Measurements from ENCODE around the gene PLAC8L1. TPM values are rescaled to one million over a fixed set of nuclear protein-coding genes. Genes with fewer than 3 reads are reported as not detected.

Gene PLAC8L1
- total RNA-seq, 1 donor from 2014 or later = 4.2 TPM

DNA sequence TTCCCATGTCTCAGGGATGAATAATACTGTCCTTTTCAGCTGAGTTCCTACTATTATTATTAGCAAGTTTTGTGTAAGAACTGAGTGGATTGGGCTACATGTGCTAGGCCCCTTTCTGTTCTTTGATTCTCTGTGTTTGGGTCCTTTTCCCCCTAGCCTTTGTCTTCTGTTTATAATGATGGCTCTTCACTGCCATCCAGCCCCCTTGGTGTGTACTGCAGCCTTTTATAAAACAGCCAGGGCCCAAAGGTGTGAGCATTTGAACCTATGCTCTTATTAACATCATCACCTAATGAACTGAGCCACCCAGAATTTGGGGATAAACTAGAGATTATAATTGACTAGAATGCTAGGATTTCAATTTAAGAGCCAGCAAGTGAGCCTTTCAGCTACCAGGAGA, 52.6 kb downstream of the PLAC8L1 start:
- Mint-ChIP-seq H3K4me3 (no peak overlapping the region), H3K9me3 (no peaks in the 10 kb centered on the region), H3K27ac (no peak overlapping the region), H3K27me3 (ENCODE audit: low read depth) (peaks cover 5% of the 10 kb centered on the region), H3K4me1 (peaks cover 2% of the 10 kb centered on the region), H3K36me3 (no peaks in the 10 kb centered on the region)
- DNase-seq (ENCODE audit: low spot score in 2 of 2, unreplicated experiment in 2 of 2) = no peak
- no peak for TF ChIP-seq CTCF (IDR thresholded peaks at IDR 0.05; ENCODE audit: unreplicated experiment)

GRCh38 chr5:146051678-146052077, 53.7 kb downstream of the PLAC8L1 start:
- DNase-seq (ENCODE audit: low spot score in 2 of 2, unreplicated experiment in 2 of 2) = no peak
- Mint-ChIP-seq H3K9me3 (no peaks in the 10 kb centered on the region), H3K27ac (no peak overlapping the region)

DNA sequence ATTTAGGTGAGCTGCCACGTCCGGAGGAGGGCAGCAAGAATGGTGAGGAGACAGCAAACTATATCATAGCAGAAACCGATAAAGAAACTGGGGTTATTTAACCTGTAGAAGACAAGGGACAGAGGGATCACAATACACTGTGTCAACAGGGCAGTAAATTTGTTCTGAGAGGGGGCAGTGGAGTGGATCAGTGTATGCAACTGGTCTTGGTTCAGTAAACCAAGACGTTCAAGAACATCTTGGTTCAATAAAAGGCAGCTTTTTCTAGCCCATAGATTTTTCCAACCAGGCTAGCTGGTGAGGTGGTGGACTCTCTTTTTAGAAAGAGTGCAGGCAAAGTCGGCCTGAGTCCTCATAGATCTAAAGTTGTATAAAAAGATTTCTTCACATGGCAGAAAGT, 55.3 kb downstream of the PLAC8L1 start:
- Mint-ChIP-seq H3K4me1 (peaks cover 2% of the 10 kb centered on the region), H3K27ac (no peak overlapping the region), H3K36me3 (no peaks in the 10 kb centered on the region), H3K9me3 (peaks cover 6% of the 10 kb centered on the region), H3K4me3 (no peak overlapping the region), H3K27me3 (ENCODE audit: low read depth) (peaks cover 2% of the 10 kb centered on the region)
- no peak for DNase-seq (ENCODE audit: low spot score in 2 of 2, unreplicated experiment in 2 of 2)
- TF ChIP-seq CTCF (IDR thresholded peaks at IDR 0.05; ENCODE audit: unreplicated experiment) = no peak

More at GRCh38 chr5:146051678-146052077, 53.7 kb downstream of the PLAC8L1 start:
- no peak for TF ChIP-seq CTCF (IDR thresholded peaks at IDR 0.05; ENCODE audit: unreplicated experiment)
- H3K4me3 Mint-ChIP-seq = no peak overlapping the region
- H3K27me3 Mint-ChIP-seq (ENCODE audit: low read depth) = peaks cover 2% of the 10 kb centered on the region
- no peaks in the 10 kb centered on the region for H3K36me3 Mint-ChIP-seq
- peaks cover 2% of the 10 kb centered on the region for H3K4me1 Mint-ChIP-seq

DNA sequence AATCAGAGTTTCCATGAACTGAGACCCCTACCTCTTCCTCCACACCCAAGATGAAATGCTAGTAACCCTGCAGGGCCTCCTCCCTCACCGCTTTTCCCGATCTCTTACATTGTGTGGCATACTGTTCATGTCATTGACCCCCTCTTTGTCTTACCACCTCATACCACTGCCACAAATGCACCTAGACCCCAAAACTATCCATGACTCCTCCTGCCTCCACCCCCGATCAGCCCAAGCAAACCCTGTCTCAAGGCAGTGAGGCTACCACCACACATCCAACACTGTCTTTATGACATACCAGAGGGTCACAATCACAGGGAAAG, 55.7 kb downstream of the PLAC8L1 start:
- Mint-ChIP-seq H3K4me3 (no peak overlapping the region), H3K9me3 (peaks cover 6% of the 10 kb centered on the region), H3K27me3 (ENCODE audit: low read depth) (peaks cover 2% of the 10 kb centered on the region), H3K27ac (no peak overlapping the region), H3K36me3 (no peaks in the 10 kb centered on the region), H3K4me1 (peaks cover 2% of the 10 kb centered on the region)
- DNase-seq (ENCODE audit: low spot score in 2 of 2, unreplicated experiment in 2 of 2) = no peak
- peak; percentile 37 for TF ChIP-seq CTCF (IDR thresholded peaks at IDR 0.05; ENCODE audit: unreplicated experiment)

DNA sequence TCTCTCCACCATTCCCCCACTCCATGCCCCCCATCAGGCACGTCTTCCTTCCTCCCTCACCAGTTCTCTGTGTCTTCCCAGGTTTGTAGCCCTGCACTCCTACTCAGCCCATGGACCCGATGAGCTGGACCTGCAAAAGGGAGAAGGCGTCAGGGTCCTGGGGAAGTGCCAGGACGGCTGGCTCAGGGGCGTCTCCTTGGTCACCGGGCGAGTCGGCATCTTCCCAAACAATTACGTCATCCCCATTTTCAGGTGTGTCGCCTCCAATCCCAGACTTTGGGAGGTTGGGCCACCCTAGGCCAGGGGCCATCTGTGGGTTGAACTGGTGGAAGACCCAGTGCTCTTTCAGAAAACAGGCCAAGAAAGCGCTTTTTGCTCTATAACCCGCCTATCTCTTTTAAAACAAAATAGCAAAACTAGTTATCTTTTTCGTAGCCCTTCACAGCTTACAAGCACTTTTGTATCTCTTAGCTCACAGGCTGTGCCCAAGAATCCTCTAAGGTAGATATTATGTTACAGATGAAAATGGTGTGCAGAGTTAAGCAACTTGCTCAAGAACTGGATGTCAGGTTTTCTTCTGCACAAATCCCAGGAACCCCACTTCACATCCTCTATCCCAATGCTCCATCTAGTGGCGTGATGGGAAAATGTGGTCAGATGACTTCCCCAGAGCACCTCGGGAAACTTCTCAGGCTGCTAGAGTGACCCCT, 56.2 kb downstream of the PLAC8L1 start:
- Mint-ChIP-seq H3K27ac (no peak overlapping the region), H3K36me3 (no peaks in the 10 kb centered on the region)
- DNase-seq (ENCODE audit: low spot score in 2 of 2, unreplicated experiment in 2 of 2) = peak in 1 of 2 experiments; percentile 64

More for the DNA sequence above, 56.2 kb downstream of the PLAC8L1 start:
- H3K9me3 Mint-ChIP-seq = peaks cover 6% of the 10 kb centered on the region
- no peak overlapping the region for H3K4me3 Mint-ChIP-seq
- peaks cover 2% of the 10 kb centered on the region for H3K27me3 Mint-ChIP-seq (ENCODE audit: low read depth)
- TF ChIP-seq CTCF (IDR thresholded peaks at IDR 0.05; ENCODE audit: unreplicated experiment) = peak; percentile 74
- H3K4me1 Mint-ChIP-seq = peaks cover 2% of the 10 kb centered on the region

Data from mesothelial cell of epicardium (in vitro differentiated cells).